GM18861 (cell line): ENCODE data around the gene CAPN12.

Source experiments
- ATAC-seq: cut with Tn5 transposase; IDR thresholded peaks from one replicate; pipeline ENCODE4 v1.9.1; 2021; ENCODE audit not compliant: unreplicated experiment

The CAPN12 gene

GRCh38 chr19:38727306-38727867 lies 16.9 kb downstream of the CAPN12 start:
- ATAC-seq = no peak

DNA sequence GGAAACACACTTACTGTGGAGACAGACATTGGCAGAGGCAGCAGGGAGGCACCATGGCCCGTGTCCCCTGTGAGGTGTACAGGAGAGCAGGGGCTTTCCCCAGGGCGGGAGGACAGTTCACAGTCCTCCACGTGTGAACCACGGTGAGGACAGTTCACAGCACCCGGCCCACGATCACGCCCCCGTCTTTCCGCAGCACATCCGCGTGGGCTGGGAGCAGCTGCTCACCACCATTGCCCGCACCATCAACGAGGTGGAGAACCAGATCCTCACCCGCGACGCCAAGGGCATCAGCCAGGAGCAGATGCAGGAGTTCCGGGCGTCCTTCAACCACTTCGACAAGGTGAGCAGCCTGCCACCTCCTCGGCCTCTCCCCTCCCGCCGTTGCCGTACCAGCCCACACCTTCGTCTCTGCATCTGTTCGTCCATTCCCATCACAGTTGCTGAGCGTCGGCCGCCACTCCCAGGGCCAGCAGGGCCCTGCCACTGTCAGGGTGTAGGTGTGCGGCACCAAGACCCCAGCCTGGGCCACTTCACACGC lies 17.4 kb downstream of the CAPN12 start:
- ATAC-seq = no peak

DNA sequence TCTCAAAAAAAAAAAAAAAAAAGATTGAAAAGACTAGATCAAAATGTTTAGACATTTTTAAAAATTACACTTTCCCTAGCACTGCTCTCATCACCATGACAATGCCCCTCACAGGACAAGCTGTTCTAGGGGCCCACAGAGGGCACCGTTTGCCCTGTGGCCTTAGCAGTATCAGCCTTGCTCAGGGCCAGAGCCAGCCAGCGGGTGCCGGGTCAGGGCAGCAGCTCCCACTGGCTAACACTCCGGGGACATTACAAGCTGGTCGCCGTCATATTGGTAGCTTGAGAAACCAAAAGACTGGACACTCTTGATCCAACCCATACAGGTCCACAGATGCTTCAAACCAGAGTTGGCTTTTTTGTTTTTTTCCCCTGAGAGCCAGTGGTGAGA lies 18.0 kb downstream of the CAPN12 start:
- ATAC-seq = no peak

DNA sequence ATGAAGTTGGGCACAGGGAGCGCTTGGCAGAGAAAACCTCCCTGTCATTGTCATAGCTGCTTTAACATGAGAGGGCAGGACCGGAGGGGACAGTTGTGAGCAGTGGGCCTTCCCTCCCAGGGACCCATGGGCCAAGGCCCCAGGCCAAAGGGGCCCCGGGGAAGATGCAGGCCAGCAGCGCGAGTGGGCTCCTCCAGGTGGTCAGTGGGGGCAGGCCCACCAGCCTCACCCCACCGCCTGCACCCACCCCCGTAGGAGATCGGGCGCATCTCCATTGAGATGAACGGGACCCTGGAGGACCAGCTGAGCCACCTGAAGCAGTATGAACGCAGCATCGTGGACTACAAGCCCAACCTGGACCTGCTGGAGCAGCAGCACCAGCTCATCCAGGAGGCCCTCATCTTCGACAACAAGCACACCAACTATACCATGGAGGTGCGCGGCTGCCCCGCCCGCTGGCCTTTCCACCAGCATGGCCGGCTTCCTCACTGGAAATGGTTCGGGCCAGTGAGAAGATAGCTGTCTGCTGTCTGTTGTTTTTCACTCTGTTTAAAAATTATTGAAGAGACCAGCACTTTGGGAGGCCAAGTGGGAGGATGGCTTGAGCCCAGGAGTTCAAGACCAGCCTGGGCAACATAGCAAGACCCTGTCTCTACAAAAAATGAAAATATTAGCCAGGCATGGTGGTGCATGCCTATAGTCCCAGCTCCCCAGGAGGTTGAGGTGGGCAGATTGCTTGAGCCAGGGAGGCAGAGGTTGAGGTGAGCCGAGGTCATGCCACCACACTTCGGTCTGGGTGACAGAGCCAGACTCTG lies 18.6 kb downstream of the CAPN12 start:
- no peak for ATAC-seq

- no peak for ATAC-seq
Measured at GRCh38 chr19:38723990-38724854, 20.1 kb downstream of the CAPN12 start.

- ATAC-seq = no peak
Measured at GRCh38 chr19:38723606-38723965, 20.7 kb downstream of the CAPN12 start.

- ATAC-seq = no peak
Measured at GRCh38 chr19:38722947-38723605, 21.2 kb downstream of the CAPN12 start.

DNA sequence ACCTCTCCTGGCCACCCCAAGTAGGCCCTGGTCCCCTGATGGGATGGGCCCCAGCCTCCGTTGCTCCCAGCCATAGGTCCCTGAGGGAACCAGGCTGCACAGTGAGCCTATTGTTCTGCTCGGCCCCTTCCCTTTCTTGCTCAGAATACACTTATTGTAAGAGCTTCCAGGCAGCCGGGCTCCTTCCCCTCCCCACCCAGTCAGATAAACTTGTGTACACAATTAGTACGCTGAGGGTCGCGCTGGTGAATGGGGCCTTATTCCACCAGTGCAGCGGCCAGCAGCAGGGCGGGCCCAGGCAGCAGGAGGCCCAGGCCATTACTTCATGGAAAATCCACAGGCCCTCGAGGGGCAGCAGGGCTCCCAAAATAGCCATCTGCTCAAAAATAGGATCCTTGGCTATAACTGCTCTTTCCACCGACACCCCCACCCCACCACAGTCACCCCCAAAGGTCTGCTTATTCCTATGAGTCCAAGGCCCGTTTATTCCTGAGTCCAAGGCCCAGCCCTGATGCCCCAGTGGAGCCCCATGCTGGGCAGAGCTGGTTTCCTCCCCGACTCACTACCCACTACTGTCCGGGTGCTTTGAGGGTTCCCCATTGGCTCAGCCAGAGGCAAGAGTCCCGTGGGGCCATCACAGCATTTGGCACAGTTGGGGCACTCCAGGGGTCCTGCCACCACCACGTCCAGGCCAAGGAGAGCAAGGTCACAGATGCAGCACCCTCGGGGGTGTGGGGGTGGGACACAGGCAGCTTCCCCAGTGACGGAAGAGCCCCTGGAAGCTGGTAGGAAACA lies 22.1 kb downstream of the CAPN12 start:
- no peak for ATAC-seq

- no peak for ATAC-seq
Measured at GRCh38 chr19:38721496-38721895, 22.8 kb downstream of the CAPN12 start.

DNA sequence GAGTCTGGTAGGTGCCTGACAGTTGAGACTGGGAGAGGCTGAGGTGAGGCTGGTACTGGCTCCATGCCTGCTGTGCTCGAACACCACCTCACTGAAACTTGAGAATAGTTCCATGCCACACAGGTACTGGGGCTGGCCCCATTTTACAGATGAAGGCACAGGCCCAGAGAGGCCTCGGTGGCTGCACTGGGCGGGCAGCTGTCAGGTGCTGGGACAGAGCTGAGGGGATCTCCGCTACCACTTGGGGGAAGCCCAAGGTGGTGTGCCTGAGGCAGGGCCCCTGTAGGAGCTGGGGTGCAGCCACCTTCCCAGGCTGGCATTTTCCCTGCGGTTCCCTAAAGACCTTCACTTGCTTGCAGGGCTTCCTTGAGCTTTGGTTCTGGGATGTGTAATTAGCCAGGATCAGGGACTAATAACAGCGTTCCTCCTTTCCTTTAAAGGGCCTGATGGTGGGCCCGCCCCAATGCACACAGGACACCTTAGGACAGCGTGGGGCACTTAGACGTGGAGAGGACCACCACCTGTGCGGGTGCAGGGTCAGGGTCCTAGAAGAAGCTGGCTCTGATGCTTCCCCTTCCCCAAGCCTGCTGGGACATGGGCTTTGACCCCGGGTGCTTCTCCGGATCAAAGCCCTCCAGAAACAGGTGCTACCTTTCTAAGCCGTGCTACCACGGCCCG lies 23.6 kb downstream of the CAPN12 start:
- no peak for ATAC-seq

DNA sequence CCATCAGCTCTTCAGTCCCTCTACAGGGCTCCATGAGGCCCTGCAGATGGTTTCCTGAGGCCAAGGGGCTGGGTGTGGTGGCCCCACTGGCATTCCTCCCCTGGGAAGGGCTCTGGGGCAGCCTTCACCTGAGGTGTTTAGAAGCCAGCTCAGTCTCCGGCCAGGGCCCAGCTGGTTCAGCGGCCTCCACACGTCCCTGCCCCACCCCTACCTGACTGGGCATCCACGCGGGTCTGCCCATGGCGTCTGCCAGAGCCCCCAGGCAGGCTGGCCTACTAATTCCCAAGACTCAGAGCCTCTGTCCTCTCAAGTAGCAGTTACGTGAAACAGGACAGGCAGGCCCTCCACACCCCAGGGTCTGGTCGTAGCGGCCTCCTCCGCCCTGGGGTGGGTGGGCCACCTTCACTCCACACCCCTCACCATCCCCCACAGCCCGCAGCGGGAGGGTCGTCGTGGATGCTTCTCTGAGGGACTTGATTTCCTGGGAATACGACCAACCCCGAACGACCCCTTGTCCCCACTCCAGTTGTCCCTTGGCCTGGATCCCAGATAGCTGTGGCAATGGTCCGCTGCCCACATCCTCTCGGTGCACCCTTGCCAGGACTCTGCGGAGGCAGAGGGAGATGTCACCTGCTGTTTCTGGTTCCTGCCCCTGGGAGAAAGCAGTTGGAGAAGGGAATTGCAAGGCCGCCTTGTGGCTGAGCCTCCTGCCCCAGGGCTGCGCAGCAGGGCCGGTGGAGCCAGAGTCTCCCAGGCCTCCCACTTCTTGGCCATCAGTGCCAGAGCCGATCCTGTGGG lies 24.3 kb downstream of the CAPN12 start:
- ATAC-seq = no peak

- ATAC-seq = no peak
Measured at GRCh38 chr19:38718747-38719543, 25.3 kb downstream of the CAPN12 start.

- ATAC-seq = no peak
Measured at GRCh38 chr19:38717855-38718254, 26.4 kb downstream of the CAPN12 start.

DNA sequence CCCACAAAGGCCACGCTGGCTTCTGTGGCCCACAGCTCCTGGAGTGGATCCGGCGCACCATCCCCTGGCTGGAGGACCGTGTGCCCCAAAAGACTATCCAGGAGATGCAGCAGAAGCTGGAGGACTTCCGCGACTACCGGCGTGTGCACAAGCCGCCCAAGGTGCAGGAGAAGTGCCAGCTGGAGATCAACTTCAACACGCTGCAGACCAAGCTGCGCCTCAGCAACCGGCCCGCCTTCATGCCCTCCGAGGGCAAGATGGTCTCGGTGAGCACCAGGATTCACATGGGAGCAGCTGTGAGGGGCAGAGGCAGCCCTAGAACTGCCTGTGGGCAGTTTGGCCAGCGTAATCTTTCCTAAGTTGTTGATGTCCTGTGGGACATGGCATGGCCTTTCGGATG lies 27.2 kb downstream of the CAPN12 start:
- ATAC-seq = no peak

- ATAC-seq = no peak
Measured at GRCh38 chr19:38715555-38715954, 28.7 kb downstream of the CAPN12 start.

DNA sequence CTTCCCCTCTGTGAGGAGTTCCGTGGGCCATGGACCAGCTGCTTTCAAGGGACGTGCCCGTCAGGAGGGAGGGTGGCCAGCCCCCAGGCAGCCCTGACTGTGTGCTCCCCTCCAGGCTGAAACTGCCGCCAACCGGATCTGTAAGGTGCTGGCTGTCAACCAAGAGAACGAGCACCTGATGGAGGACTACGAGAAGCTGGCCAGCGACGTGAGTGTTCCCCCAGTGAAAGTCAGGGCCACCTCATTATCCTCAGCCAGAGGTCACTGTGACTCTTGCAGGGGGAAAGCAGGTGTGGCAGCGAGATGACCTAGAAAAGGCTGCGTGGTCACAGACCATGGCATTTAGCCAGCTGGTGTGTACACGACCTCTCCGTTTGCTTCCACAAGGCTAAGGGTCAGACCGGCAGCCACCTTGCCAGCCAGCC lies 29.9 kb downstream of the CAPN12 start:
- ATAC-seq = no peak

GRCh38 chr19:38713865-38714264 lies 30.4 kb downstream of the CAPN12 start:
- no peak for ATAC-seq

DNA sequence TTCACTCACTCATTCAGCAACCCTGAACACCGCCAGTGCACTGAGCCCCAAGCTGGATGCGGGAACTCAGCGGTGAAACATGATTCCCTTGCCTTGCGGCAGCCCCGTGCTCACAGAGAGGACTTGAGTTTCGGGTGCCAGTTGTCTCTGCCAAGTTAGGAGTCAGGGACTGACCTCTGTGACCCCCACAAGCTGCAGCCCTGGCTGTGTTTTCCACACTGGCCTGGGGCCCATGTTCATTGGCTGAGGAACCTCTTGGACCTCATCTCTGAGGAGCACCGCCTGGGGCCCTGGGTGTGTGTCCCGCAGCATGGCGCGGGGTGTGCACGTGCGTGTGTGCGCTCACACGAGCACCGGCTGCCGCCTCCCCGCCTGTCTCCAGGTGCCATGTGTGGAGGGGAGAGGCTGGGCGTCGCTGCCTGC lies 31.0 kb downstream of the CAPN12 start:
- ATAC-seq = no peak
